CD4-positive, alpha-beta T cell treated with Interleukin-17A for 1 hour (primary cell): ENCODE results near the gene MBTPS1.

Experiments used
- DNase-seq: peaks from one replicate; pipeline ENCODE4 v3.0.0-alpha.2; 2020

The MBTPS1 gene

DNA sequence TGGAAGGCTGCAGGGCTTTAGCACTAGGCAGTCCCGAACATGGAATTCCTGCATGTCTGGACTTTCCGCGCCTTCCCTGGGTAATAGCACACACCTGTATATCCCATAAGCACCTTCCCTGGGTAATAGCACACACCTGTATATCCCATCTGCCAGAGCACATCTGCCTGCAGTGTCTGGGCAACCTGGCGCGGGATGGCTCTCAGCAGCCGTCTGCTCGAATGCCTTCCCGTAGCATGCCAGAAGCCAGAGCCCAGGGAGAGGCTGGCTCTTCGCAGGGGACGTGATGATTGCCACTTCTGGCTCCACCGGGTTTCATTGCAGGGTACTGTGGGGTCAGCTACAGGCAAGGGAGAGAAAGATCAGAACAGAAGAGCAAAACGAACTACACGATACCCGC is 21.3 kb downstream of the MBTPS1 start:
- DNase-seq, result no peak

GRCh38 chr16:84093879-84094270 is 22.9 kb downstream of the MBTPS1 start:
- DNase-seq, result no peak

- DNase-seq, result no peak
Measured at GRCh38 chr16:84093120-84093878, 23.4 kb downstream of the MBTPS1 start.

- DNase-seq, result no peak
Measured at GRCh38 chr16:84091460-84091859, 25.3 kb downstream of the MBTPS1 start.

GRCh38 chr16:84090211-84090610 is 26.5 kb downstream of the MBTPS1 start:
- no peak for DNase-seq

DNA sequence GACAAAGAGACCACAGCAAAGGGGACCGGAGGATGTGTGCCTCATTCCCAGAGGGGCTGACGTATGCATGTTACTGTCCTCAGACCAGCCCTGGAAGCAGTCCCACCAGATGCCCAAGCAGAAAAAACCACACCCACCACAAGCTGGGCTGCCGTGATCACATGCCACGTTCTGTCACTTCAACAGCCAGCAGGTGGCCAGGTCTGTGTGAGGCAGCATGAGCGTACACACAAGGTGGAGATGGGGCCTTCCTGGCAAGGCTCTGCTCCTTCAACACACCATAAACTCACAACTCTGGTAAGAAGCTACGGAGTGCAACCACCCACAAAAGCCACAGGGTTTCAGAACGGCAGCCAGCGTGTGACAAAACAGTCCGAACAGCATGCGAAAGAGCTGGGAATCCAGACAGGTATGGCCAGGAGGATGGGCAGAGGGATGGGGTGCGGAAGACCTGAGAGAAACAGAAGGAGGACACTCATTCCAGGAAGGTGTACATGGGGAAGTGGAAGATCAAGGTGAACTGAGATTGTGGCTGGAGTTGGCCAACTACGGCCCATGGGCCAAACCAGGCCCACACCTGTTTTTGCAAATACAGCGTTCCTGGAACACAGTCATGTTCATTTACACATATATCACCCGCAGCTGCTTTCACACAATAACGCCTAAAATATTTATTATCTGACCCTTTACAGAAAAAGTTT is 27.9 kb downstream of the MBTPS1 start:
- DNase-seq, result peak; percentile 36

DNA sequence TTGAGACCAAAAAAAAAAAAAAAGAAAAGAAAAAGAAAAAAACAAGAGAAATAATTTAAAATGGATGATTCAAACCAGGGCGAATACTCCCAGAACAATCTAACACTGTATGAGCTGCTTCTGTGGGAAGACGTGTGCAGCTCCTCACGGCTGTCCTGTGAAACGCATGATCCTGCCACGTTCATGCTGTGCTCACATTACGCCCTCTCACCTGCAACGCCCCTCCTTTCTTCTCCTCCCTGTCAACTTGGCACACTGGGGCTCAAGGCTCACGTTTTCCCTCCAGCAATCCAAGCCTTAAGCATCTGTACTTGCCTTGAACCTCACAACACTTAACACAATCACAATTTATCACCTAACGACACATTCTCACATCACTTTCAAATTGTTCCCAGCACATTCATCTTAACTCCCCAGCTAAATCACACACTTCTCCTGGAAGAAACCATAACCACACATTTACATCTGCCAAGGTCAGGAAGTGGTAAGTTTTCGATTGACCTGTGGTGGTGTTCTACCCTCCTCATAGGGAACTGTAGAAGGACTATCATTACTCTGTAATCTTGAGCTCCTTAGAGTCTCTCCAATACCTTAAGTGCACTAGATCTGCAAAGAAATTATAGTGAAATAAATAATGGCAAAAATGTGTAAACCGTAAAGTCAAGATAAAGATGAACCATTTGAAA is 29.1 kb downstream of the MBTPS1 start:
- DNase-seq, result no peak

DNA sequence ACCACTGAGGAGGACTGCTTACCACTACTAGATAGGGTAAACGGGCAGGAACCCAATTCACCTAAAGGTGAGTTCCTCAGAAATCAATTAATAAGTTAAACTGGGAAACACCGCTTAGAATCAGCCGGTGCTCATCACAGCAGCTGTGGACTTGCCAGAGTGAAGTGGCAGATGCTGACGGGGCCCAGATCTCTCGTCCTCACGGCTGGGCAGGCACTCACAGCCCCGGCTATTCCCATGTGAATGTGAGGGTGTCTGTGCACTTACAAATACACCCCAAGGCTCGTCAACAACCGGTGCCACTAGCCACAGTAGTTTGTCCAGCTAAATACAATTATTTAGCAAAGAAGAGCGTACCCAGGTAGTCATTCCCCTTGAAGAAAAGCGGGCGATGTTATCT is 29.7 kb downstream of the MBTPS1 start:
- DNase-seq, result no peak

GRCh38 chr16:84086341-84086740 is 30.4 kb downstream of the MBTPS1 start:
- DNase-seq, result no peak

GRCh38 chr16:84085773-84086172 is 31.0 kb downstream of the MBTPS1 start:
- DNase-seq, result no peak

GRCh38 chr16:84085271-84085667 is 31.5 kb downstream of the MBTPS1 start:
- no peak for DNase-seq

DNA sequence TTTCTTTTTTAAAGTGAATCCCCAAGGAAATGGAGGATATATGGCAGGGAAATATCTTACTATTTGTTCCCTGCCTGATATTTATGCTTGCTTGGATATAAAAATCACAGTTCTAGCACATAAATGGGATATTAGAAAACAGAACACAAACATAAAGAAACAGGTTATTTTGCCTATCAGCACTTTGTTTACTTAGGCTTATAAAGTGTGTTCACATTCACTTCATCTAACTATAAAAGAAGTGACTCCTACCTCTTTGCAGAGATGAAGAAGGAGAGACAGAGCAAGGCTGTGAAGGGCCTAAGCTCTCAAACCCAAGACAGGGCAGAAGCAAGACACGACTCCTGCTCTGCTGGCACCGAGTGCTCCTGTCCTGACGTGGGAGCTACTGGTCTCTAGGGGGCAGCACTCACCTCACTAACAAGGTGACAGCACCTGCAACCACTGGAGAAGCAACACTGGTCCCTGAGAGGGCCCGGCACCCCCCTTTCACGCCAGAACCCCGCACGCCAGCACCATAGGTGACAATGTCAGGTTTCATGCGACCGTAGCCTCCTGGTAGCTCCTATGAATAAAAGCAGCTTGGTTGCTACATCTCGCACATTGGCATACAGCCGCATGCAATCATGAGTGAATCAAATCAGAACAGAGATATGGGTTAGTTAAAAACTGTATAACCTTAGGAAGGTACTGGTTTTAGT is 32.0 kb downstream of the MBTPS1 start:
- DNase-seq, result peak; percentile 78

DNA sequence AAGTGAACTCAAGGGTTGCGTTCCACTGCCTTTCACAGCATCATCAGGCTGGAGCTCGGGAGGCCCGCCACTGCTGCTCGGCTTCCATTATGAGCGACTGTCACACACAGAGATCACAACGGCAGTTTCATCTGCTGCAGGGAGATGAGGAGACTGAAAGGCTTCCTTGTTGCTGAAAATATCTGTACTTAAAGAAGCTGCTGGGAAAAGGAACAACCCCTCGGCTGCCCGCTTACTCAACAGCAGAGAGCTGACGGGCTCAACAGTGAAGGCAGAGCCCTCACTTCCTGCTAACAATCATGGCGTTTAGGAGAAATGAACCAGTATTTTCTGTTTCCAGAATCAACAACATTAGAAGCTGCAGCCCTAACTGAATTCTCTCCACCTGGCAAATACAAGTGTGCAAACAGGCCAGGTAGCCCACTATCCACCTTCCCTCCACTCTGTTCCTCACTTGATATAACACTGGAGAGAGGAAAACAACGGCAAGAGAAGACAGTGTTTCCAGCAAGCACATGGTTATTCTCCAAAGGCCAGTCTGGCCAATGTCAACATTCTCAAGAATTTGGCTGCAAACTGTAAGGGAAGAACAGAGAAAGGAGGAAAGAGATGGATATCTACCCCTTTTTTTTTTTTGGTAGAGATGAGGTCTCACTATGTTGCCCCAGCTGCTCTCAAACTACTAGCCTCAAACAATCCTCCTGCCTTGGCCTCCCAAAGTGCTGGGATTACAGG is 33.7 kb downstream of the MBTPS1 start:
- no peak for DNase-seq

DNA sequence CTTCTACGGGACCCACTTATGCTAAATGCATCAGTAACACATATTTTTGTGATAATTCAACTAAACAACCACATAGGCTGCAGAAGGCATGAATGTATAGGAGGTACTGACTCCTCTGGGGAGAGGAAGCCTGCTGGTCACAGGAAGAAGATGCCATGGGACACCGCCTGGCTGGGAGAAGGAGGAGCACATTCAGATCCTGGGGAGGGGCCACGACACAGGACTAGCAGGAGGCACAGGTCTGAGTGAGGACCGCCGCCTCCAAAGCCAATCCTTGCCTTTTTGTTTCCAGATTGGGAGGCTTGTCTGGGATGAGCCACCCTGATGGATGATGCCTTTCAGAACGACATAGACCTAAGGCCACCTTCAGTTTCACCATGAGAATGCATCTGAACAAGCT is 34.6 kb downstream of the MBTPS1 start:
- DNase-seq, result no peak

DNA sequence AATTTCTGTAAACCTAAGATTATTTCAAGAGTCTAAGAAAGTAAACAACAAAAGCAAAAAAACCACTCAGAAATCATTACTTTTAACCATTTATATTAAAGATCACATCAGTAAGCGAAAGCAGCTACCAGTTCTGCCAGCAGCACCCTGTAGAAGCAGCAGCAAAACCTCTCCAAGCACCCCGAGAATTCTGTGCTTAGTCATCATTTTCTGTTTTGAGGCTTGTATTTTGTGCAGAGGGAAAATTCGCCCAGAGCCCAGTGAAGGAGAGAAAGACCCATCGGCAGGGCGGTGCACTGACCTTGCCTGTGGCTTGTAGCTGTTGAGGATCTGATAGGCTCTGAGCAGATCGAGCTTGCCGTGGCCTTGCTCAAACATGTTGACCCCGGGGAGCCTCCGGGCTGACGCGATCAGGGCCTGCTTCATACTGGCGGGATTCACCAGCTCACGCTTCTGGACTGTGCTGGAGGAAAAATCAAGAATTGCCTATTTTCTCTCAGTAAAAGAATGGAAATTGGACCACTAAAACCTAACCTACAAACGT is 35.2 kb downstream of the MBTPS1 start:
- no peak for DNase-seq

DNA sequence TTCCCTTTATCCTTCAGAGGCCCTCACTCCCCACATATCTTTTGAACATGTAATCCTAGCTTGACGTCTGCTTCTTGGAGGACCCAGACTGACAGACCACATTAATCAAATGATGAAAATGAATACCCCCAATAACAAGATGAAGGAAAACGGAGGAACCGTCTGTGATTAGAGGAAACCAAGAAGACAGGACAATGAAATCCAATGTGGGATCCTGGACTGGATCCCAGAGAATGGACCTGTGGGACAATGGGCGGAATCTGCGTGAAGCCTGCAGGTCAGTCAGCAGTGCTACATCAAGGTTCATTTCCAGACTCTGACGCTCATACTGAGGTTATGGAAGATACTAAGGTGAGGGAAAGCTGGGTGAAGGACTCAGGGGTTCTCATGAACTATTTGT is 35.9 kb downstream of the MBTPS1 start:
- no peak for DNase-seq

DNA sequence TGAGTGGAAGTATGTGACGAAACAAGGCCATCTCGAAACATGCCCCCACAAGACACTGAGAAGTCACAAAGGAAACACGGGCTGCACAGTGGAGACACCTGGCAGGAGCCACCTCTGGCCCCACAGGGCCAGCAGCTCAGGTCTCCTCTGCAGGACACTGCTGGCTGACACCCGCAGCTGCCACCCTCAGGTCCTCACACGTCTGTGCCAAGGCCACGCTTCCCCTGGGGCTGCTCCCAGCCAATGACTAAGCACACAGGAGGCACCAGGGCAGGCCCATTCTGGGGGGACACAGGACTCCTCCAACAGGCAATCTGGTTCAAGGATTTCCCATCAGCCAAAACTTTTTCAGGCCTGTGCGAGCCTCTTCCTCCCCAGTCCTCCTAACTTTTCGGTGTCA is 36.4 kb downstream of the MBTPS1 start:
- DNase-seq, result no peak

- no peak for DNase-seq
Measured at GRCh38 chr16:84079664-84080063, 37.1 kb downstream of the MBTPS1 start.

GRCh38 chr16:84075376-84075775 is 41.4 kb downstream of the MBTPS1 start:
- DNase-seq, result no peak

DNA sequence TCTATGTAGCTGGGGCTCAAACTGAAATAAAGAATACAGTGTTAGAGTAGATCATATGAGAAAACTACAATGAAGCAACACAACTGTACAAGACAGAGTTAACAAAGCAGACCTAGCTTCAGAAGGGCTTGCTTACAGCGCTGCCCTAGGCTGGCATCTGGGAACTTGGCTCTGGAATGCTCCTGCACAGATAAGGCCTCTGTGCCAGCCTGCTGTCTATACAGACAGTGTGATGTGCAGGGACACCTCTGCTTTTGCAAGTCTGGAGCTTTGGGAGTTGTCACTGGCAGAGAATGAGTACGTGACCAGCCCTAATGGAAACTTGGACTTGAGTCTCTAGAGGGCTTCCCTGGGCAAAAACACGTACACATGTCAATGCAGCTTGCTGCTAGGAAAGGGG is 42.0 kb downstream of the MBTPS1 start:
- DNase-seq, result no peak

DNA sequence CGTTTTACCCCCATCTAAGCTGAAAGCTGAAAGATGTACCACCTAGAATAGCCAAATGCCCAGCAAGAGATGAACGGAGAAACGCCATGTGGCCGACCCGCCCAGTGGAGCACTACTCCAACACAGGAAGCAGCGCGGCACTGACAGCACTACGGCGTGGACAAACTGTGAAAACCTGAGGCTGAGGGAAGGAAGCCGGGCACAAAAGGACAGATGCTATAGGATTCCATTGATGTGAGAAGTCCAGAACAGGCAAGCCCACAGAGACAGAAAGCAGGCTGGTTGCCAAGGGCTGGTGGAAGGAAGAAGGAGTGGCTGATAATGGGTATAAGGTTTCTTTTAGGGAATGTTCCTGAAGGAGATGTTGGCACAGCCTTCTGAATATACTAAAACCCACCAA is 44.7 kb downstream of the MBTPS1 start:
- DNase-seq, result no peak

- no peak for DNase-seq
Measured at GRCh38 chr16:84071121-84071520, 45.6 kb downstream of the MBTPS1 start.
